H9 (cell line): Measurements from ENCODE around the gene RFNG. TPM values are rescaled to one million over a fixed set of nuclear protein-coding genes. Genes with fewer than 3 reads are reported as not detected.

Experiments
- DNase-seq: peaks from one replicate; pipeline ENCODE4 v3.0.0-alpha.2; 2017
- H2AFZ ChIP-seq: one replicate; pipeline ENCODE4 v1.6.1; 2013; ENCODE audit warnings: mild to moderate bottlenecking, low read length, control low read depth, moderate library complexity
- H2AK5ac ChIP-seq: 2 replicates; pipeline ENCODE4 v1.6.1; 2013; ENCODE audit warnings: low read length, control low read depth, mixed read lengths; ENCODE audit not compliant: insufficient read length
- H2BK120ac ChIP-seq: one replicate; pipeline ENCODE4 v1.6.1; 2013; ENCODE audit warnings: low read depth, mild to moderate bottlenecking, low read length, control low read depth, inconsistent platforms; ENCODE audit not compliant: poor library complexity, severe bottlenecking
- H2BK12ac ChIP-seq: 2 replicates; pipeline ENCODE4 v1.6.1; 2013; ENCODE audit warnings: low read length, control low read depth, mixed read lengths, low read depth; ENCODE audit not compliant: insufficient read length
- H2BK15ac ChIP-seq: 2 replicates; pipeline ENCODE4 v1.6.1; 2013; ENCODE audit warnings: low read depth, low read length, control low read depth
- H2BK20ac ChIP-seq: one replicate; pipeline ENCODE4 v1.6.1; 2013; ENCODE audit warnings: low read depth, mild to moderate bottlenecking, low read length, control low read depth, inconsistent platforms; ENCODE audit not compliant: poor library complexity, severe bottlenecking
- H2BK5ac ChIP-seq: 2 replicates; pipeline ENCODE4 v1.6.1; 2013; ENCODE audit warnings: low read length, control low read depth, mixed read lengths; ENCODE audit not compliant: insufficient read length
- H3K14ac ChIP-seq: 2 replicates; pipeline ENCODE4 v1.6.1; 2013; ENCODE audit warnings: low read length, control low read depth; ENCODE audit not compliant: insufficient read depth
- H3K18ac ChIP-seq: 2 replicates; pipeline ENCODE4 v1.6.1; 2013; ENCODE audit warnings: low read depth, mild to moderate bottlenecking, mixed read lengths, low read length, control low read depth; ENCODE audit not compliant: insufficient read length
- H3K23ac ChIP-seq: 2 replicates; pipeline ENCODE4 v1.6.1; 2013; ENCODE audit warnings: low read length, control low read depth, mixed read lengths, low read depth; ENCODE audit not compliant: insufficient read length
- H3K23me2 ChIP-seq: 2 replicates; pipeline ENCODE4 v1.6.1; 2013; ENCODE audit warnings: low read depth, mild to moderate bottlenecking, mixed read lengths, low read length, control low read depth; ENCODE audit not compliant: insufficient read length, poor library complexity, severe bottlenecking
- H3K27ac ChIP-seq: 2 replicates; pipeline ENCODE4 v1.5.1; 2013; ENCODE audit warnings: low read length, control low read depth, mixed read lengths, low read depth; ENCODE audit not compliant: insufficient read length
- H3K27me3 ChIP-seq: 2 replicates; pipeline ENCODE4 v1.6.1; 2013; ENCODE audit warnings: low read length, control low read depth, inconsistent platforms; ENCODE audit not compliant: insufficient read depth
- H3K4ac ChIP-seq: 2 replicates; pipeline ENCODE4 v1.6.1; 2013; ENCODE audit warnings: low read depth, mild to moderate bottlenecking, control low read depth, inconsistent platforms, low read length, moderate library complexity
- H3K4me1 ChIP-seq: 2 replicates; pipeline ENCODE4 v1.6.1; 2013; ENCODE audit warnings: low read length, control low read depth, inconsistent platforms; ENCODE audit not compliant: insufficient read depth
- H3K4me2 ChIP-seq: 2 replicates; pipeline ENCODE4 v1.6.1; 2013; ENCODE audit warnings: low read length, control low read depth, mixed read lengths; ENCODE audit not compliant: insufficient read length, insufficient read depth
- H3K56ac ChIP-seq: 2 replicates; pipeline ENCODE4 v1.6.1; 2013; ENCODE audit warnings: low read depth, mild to moderate bottlenecking, mixed read lengths, low read length, control low read depth; ENCODE audit not compliant: insufficient read length
- H3K79me1 ChIP-seq: 2 replicates; pipeline ENCODE4 v1.6.1; 2013; ENCODE audit warnings: low read depth, mild to moderate bottlenecking, moderate library complexity, low read length, control low read depth, inconsistent platforms; ENCODE audit not compliant: insufficient read depth, poor library complexity, severe bottlenecking
- H3K79me2 ChIP-seq: 2 replicates; pipeline ENCODE4 v1.6.1; 2013; ENCODE audit warnings: low read length, control low read depth, inconsistent platforms; ENCODE audit not compliant: insufficient read depth
- H3K9ac ChIP-seq: 2 replicates; pipeline ENCODE4 v1.6.1; 2013; ENCODE audit warnings: low read length, control low read depth, mixed read lengths; ENCODE audit not compliant: insufficient read length; ENCODE audit errors: extremely low read depth
- H3K9me3 ChIP-seq: one replicate; pipeline ENCODE4 v1.6.1; 2013; ENCODE audit warnings: low read depth, low read length, inconsistent platforms; ENCODE audit not compliant: control insufficient read depth
- H3T11ph ChIP-seq: one replicate; pipeline ENCODE4 v1.6.1; 2013; ENCODE audit warnings: mild to moderate bottlenecking, low read length, control low read depth, inconsistent platforms
- H4K20me1 ChIP-seq: one replicate; pipeline ENCODE4 v1.6.1; 2013; ENCODE audit not compliant: control insufficient read depth, insufficient read length, insufficient read depth
- H4K5ac ChIP-seq: 2 replicates; pipeline ENCODE4 v1.6.1; 2013; ENCODE audit warnings: low read depth, mild to moderate bottlenecking, mixed read lengths, low read length, control low read depth; ENCODE audit not compliant: insufficient read length
- H4K8ac ChIP-seq: replicated peaks from 2 replicates; pipeline ENCODE4 v1.6.1; 2013; ENCODE audit warnings: low read length, control low read depth, mixed read lengths, low read depth; ENCODE audit not compliant: insufficient read length
- H4K91ac ChIP-seq: 2 replicates; pipeline ENCODE4 v1.6.1; 2013; ENCODE audit warnings: low read depth, mild to moderate bottlenecking, moderate library complexity, mixed read lengths, low read length, control low read depth; ENCODE audit not compliant: insufficient read length
- H3K27ac Mint-ChIP-seq, 3 experiments: 2 replicates in 2 of 3; 3 replicates in 1 of 3; pipeline ENCODE4 v1.8.0; 2020 to 2021; ENCODE audit warnings: mixed read lengths in 3 of 3, mild to moderate bottlenecking in 1 of 3, moderate library complexity in 1 of 3
- H3K27me3 Mint-ChIP-seq: 2 replicates; pipeline ENCODE4 v1.8.0; 2021; ENCODE audit warnings: low read depth, mild to moderate bottlenecking, moderate library complexity, mixed read lengths
- H3K36me3 Mint-ChIP-seq, 3 experiments: 2 replicates in 2 of 3; 3 replicates in 1 of 3; pipeline ENCODE4 v1.8.0; 2020 to 2021; ENCODE audit warnings: low read depth in 3 of 3, mixed read lengths in 3 of 3; ENCODE audit not compliant: insufficient read depth in 1 of 3
- H3K4me1 Mint-ChIP-seq, 2 experiments: 2 replicates each; pipeline ENCODE4 v1.8.0; 2020; ENCODE audit warnings: mixed read lengths in 2 of 2
- H3K4me3 Mint-ChIP-seq, 2 experiments: 2 replicates in 1 of 2; 3 replicates in 1 of 2; pipeline ENCODE4 v1.8.0; 2020 to 2021; ENCODE audit warnings: mild to moderate bottlenecking in 2 of 2, mixed read lengths in 2 of 2, moderate library complexity in 1 of 2
- H3K9me3 Mint-ChIP-seq, 2 experiments: 2 replicates in 1 of 2; 3 replicates in 1 of 2; pipeline ENCODE4 v1.8.0; 2020; ENCODE audit warnings: mild to moderate bottlenecking in 2 of 2, mixed read lengths in 2 of 2, moderate library complexity in 1 of 2
- CTCF ChIP-seq: fragments of 200-600 bp; sonication (generic); conservative IDR thresholded peaks from 3 replicates; pipeline ENCODE4 v1.8.0; 2021; ENCODE audit warnings: antibody characterized with exemption, mild to moderate bottlenecking
- WGBS: extraction: QIAGEN DNeasy Blood & Tissue Kit; methylation state at CpG from one replicate; pipeline ENCODE4 v1.1.7; 2013; ENCODE audit warnings: missing lambda C conversion rate, low lambda C conversion rate, mixed read lengths; ENCODE audit not compliant: insufficient read length; ENCODE audit errors: extremely low coverage; 5-methylcytosine and 5-hydroxymethylcytosine counted together
- total RNA-seq: library from RNA; stranded (reverse); gene quantifications from 2 replicates; pipeline ENCODE4 v1.2.1, GENCODE V29; 2021

The RFNG gene
- total RNA-seq, 1 experiment from 2014 or later: 34.0 TPM

GRCh38 chr17:82065193-82065637, 13.6 kb upstream of the RFNG start:
- Histone ChIP-seq H3K79me2 (no peaks in the 10 kb centered on the region), H3K23me2 (peaks cover 15% of the 10 kb centered on the region), H2BK120ac (no peak overlapping the region), H4K8ac (no peak overlapping the region), H3K4ac (no peak overlapping the region), H4K5ac (no peak overlapping the region), H2BK20ac (no peak overlapping the region), H3K4me1 (no peaks in the 10 kb centered on the region), H3K9ac (peak overlapping the region; percentile 47), H3T11ph (no peak overlapping the region), H2BK12ac (no peak overlapping the region), H3K23ac (no peak overlapping the region), H3K18ac (no peak overlapping the region), H2BK15ac (no peak overlapping the region), H3K79me1 (no peaks in the 10 kb centered on the region), H2BK5ac (no peak overlapping the region), H3K27ac (no peak overlapping the region), H2AFZ (no peak overlapping the region), H3K27me3 (no peaks in the 10 kb centered on the region), H3K56ac (no peak overlapping the region), H4K20me1 (no peaks in the 10 kb centered on the region), H3K4me2 (peak overlapping the region; percentile 75), H3K14ac (peak overlapping the region; percentile 9; the same call in 1 of the 2 replicates), H3K9me3 (no peaks in the 10 kb centered on the region), H2AK5ac (no peak overlapping the region), H4K91ac (no peak overlapping the region)
- no peak for TF ChIP-seq CTCF
- no CpG with 5 or more reads among the region's 47 CpGs for WGBS
- H3K27ac Mint-ChIP-seq: no peak overlapping the region
- DNase-seq: no peak
- H3K9me3 Mint-ChIP-seq: no peaks in the 10 kb centered on the region; a peak in 1 of 5 replicates
- peak overlapping the region; percentile 70 to 73 for H3K4me3 Mint-ChIP-seq
- peaks cover 3 to 15% (median 11%) of the 10 kb centered on the region in 3 experiments for H3K36me3 Mint-ChIP-seq
- peaks cover 4 to 5% of the 10 kb centered on the region in 2 experiments for H3K4me1 Mint-ChIP-seq
- H3K27me3 Mint-ChIP-seq: peaks cover 10% of the 10 kb centered on the region
